OCI-LY3 (cell line): ENCODE measurements around the gene NUS1.

Experiments
- CTCF ChIP-seq: fragments of 200-600, 300-600 bp; sonication (generic); IDR thresholded peaks from 2 replicates; pipeline ENCODE4 v1.5.1; 2014; ENCODE audit warnings: antibody characterized with exemption, low read length, low read depth
- EZH2phosphoT487 ChIP-seq: fragments of 200-600 bp; shearing (Covaris generic); IDR thresholded peaks from 2 replicates; pipeline ENCODE4 v1.6.1; 2018; ENCODE audit warnings: antibody characterized with exemption, mixed run types, low read depth

DNA sequence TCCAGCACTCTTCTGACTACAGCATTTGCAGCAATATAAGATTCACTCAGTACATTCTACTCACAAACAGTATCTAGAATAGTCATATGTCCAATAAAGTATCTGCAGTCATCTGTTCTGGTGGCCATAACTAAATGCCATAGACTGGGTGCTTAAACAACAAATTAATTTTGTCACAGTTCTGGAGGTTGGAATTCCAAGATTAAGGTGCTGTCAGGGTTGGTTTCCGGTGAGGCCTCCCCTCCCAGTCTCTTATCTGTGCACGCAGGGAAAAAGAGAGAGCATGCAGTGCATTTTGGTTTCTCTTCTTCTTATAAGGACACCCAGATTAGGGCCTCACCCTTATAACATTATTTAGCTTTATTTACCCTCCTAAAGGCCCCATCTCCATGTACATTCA lies 21.3 kb upstream of the NUS1 start:
- no peak for TF ChIP-seq CTCF
- TF ChIP-seq EZH2phosphoT487, result no peak
